Adrenal gland (tissue), 5 donors: ENCODE results near the gene MAPKAP1.

ENCODE experiments used
- CTCF ChIP-seq, 6 experiments: fragments of 450-650 bp in 4 of 6; fragments of 200-600 bp in 2 of 6; sonication (generic) in 1 of 6; IDR thresholded peaks; 1 replicate in 5 of 6; 2 replicates in 1 of 6; pipeline versions ENCODE4 v1.5.1 to v1.8.0; 2016 to 2021; ENCODE audit warnings: antibody characterized with exemption in 6 of 6, mild to moderate bottlenecking in 2 of 6, moderate library complexity in 1 of 6
- POLR2A ChIP-seq, 2 donors: fragments of 450-650 bp; IDR thresholded peaks; one replicate each; pipeline ENCODE4 v1.6.1; 2017; ENCODE audit warnings: antibody characterized with exemption in 2 of 2, mild to moderate bottlenecking in 2 of 2, moderate library complexity in 1 of 2
- donor health status: DM: no; HTN: no; CAD: no.

DNA sequence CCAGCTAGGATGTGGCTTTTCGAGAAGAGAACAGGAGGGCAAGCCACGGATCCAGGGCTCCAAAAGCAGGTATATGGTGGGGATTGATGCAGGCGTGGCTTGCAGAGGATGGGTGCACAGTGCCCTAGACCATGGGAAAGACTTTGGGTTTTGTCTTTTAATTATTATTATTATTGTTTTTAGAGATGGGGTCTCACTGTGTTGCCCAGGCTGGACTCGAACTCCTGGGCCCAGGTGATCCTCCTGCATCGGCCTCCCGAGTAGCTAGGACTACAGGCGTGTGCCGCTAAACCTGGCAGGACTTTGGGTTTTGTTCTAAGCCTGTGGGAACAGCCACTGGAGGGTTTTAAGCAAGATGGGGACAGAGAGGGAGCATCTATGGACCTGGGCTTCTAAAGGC is 293.4 kb downstream of the MAPKAP1 start:
- TF ChIP-seq CTCF (IDR thresholded peaks at IDR 0.05) (no peak), POLR2A (IDR thresholded peaks at IDR 0.05) (no peak)
